ENCODE measurements around the gene EXOC3. TPM values are rescaled to one million over a fixed set of nuclear protein-coding genes. Genes with fewer than 3 reads are reported as not detected.
"Not testable (repeated sequence)": the region's sequence is repeated elsewhere in the genome, so short reads cannot be mapped to it uniquely, and the experiment has no call there.

The EXOC3 gene
- total and polyA plus RNA-seq, 2 of the 8 experiments (the other 6 are each of a cell fraction or from before 2014, with no cell fraction given), result 14.4 to 30.0 TPM

- H3K14ac ChIP-seq (ENCODE audit: insufficient read length); H4K8ac ChIP-seq (ENCODE audit: extremely low read depth, insufficient read depth, low read length); H2AFZ ChIP-seq (ENCODE audit: low read length); H2BK120ac ChIP-seq (replicated peaks; ENCODE audit: low read depth, low read length); H4K91ac ChIP-seq (replicated peaks; ENCODE audit: insufficient read length, low read length); POLR2A ChIA-PET (ENCODE audit: partially characterized antibody); H3K4me2 ChIP-seq (ENCODE audit: insufficient read depth in 1 of 2, low read depth in 2 of 2, low read length in 2 of 2); H3K9me3 ChIP-seq (ENCODE audit: insufficient read depth in 2 of 2, low read depth in 1 of 2, low read length in 1 of 2); H3K79me2 ChIP-seq (ENCODE audit: control insufficient read depth in 1 of 2, insufficient read depth in 2 of 2, low read length in 2 of 2); H4K5ac ChIP-seq (ENCODE audit: insufficient read length, low read depth, low read length); H4K20me1 ChIP-seq (replicated peaks in 1 of 2; ENCODE audit: control insufficient read depth in 1 of 2, insufficient read depth in 2 of 2, low read length in 2 of 2); H3K36me3 ChIP-seq (ENCODE audit: control insufficient read depth in 2 of 4, insufficient read depth in 4 of 4, low read length in 3 of 4); H3K18ac ChIP-seq (ENCODE audit: extremely low read depth, low read length); H3K23ac ChIP-seq (ENCODE audit: insufficient read length); H2AK5ac ChIP-seq (ENCODE audit: low read depth, low read length); FAIRE-seq; H2BK15ac ChIP-seq (ENCODE audit: low read length); DNase-seq (ENCODE audit: low read depth in 1 of 2, low spot score in 2 of 2); H3K4me3 ChIP-seq (ENCODE audit: extremely low read depth in 1 of 4, insufficient read depth in 2 of 4, low read depth in 3 of 4, low read length in 4 of 4); H2BK20ac ChIP-seq (ENCODE audit: low read length); H2BK12ac ChIP-seq (ENCODE audit: low read depth, low read length); H3K9ac ChIP-seq (replicated peaks in 1 of 4; ENCODE audit: extremely low read depth in 1 of 4, low read depth in 3 of 4, low read length in 3 of 4); H3K23me2 ChIP-seq (ENCODE audit: low read depth, low read length); H3K56ac ChIP-seq (replicated peaks; ENCODE audit: insufficient read length, low read depth, low read length); H3K79me1 ChIP-seq (ENCODE audit: low read depth, low read length); H3K27ac ChIP-seq (ENCODE audit: low read depth, low read length); H3K4ac ChIP-seq (replicated peaks; ENCODE audit: insufficient read length, low read depth, low read length); H2BK5ac ChIP-seq (ENCODE audit: low read depth, low read length): not testable (repeated sequence)
- 94% methylated on average over 21 of the region's 42 CpGs; no CpG with 5 or more reads in 1 of the 2 experiments for WGBS, 2 experiments (ENCODE audit: extremely low coverage in 1 of 2, insufficient coverage in 1 of 2, insufficient read length in 1 of 2, insufficient replicate concordance in 2 of 2, low coverage in 1 of 2, low lambda C conversion rate in 2 of 2, missing lambda C conversion rate in 1 of 2)
- H3K27me3 ChIP-seq (replicated peaks in 1 of 4; ENCODE audit: control insufficient read depth in 3 of 4, extremely low read depth in 1 of 4, insufficient read depth in 3 of 4, low read length in 3 of 4), result peaks cover 0 to 13% (median 0%) of the 10 kb centered on the region in 4 experiments; a peak in 1 of 7 replicates
- H3K4me1 ChIP-seq (replicated peaks in 1 of 4; ENCODE audit: control insufficient read depth in 3 of 4, insufficient read depth in 4 of 4, low read length in 3 of 4), result peaks cover 0 to 11% (median 5%) of the 10 kb centered on the region in 4 experiments; a peak in 6 of 7 replicates
- CTCF ChIA-PET (ENCODE audit: partially characterized antibody), result interaction anchor here (0.6 kb wide), 1 partner anchor 61 kb away, joined by 3 read pairs; no protein-coding TSS in a partner anchor
Observed at GRCh38 chr5:507986-508575, 65.1 kb downstream of the EXOC3 start.
